GM18498 (cell line): ENCODE results near the gene ZHX3.

ENCODE experiments used
- ATAC-seq: cut with Tn5 transposase; IDR thresholded peaks from one replicate; pipeline ENCODE4 v1.9.1; 2021; ENCODE audit warnings: mild to moderate bottlenecking, moderate library complexity; ENCODE audit not compliant: unreplicated experiment

ZHX3 gene

DNA sequence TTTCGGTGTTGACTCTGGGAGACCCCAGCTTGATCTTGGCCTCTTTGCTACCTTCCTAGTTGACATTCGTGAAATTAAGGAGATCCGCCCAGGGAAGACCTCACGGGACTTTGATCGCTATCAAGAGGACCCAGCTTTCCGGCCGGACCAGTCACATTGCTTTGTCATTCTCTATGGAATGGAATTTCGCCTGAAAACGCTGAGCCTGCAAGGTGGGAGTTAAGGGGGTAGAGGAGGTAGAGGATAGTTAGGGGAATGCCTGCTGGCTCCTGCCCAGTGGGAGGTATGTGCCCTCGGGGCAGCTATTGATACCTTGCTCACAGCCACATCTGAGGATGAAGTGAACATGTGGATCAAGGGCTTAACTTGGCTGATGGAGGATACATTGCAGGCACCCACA lies 158.0 kb downstream of the ZHX3 start:
- ATAC-seq, result no peak

DNA sequence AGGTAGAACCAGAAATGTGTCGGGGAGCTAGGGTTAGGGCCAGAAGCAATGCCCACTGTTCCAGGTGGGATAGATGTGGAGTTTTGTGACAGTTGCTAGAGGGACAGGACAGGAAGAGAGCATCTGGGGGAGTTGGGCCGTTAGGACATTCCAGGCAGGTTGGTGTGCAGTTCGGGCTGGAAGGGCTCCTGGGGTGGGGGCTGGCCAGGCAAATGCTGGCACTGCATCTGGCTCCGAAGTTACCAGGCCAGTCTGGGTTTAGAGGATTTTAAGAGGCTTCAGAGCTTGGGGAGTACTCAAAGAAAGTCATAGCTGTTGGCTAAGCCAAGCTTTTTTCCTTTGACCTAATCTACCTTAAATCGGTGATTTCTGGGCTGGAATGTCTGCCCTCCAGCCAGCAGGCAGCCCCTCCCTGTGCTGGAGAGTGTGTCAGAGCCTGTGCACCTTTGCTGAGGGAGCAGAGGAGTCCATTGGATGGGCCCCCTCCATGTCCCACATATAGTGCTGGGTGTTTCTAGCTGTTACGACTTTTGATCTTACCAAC lies 159.4 kb downstream of the ZHX3 start:
- no peak for ATAC-seq

DNA sequence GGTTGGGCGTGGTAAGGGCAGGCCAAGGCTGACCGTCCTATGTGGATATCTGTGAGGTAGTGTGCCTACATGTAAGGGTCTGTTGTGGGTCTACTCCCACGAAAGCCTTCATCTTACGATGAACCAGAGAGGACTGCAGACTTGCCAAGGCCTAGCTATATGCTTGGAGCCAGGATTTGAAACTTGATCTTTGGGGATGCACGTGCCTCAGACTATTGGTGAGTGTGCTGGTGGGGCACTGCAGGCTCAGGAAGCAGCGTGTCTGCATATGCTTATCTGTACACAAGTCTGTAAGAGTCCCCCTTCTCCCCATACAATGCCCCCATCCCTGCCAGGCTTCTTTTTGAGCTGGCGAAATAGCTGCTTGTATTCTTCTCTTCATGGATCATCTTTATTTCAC lies 162.3 kb downstream of the ZHX3 start:
- no peak for ATAC-seq

DNA sequence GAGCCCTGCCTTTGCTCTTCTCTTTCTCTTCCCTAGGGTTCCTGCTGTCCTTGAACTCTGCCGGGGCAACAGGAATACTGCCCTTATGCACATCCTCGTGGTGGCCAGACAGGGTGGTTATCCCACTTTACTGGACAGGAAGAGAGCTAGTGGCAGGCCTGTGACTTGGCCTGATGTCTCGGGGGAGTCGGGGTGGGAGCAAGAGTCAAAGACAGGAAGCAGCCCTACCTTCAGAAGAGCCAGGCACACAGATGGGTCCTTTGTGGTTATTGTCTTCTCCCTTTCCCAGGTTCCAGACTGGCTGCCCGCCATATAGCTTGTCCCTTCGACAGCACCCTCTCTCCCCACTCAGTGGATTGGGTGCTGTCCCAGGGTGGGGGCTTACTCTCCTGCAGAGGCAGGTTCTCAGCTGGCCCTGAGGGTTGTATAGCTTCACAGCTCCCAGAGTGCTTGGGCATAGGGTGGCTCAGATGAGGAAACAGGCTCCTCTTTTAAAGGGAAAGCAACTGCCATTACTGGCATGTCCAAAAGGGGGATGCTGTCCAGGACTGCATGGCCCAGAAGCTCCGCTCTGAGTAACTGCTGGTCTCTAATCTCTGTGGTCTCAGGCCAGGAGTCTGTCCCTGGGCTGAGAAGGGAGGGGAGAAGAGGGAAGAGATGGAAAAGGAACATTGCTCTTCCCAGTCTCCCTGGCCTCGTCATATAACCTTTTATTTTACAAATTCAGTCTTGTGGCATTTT lies 162.9 kb downstream of the ZHX3 start:
- ATAC-seq, result no peak

DNA sequence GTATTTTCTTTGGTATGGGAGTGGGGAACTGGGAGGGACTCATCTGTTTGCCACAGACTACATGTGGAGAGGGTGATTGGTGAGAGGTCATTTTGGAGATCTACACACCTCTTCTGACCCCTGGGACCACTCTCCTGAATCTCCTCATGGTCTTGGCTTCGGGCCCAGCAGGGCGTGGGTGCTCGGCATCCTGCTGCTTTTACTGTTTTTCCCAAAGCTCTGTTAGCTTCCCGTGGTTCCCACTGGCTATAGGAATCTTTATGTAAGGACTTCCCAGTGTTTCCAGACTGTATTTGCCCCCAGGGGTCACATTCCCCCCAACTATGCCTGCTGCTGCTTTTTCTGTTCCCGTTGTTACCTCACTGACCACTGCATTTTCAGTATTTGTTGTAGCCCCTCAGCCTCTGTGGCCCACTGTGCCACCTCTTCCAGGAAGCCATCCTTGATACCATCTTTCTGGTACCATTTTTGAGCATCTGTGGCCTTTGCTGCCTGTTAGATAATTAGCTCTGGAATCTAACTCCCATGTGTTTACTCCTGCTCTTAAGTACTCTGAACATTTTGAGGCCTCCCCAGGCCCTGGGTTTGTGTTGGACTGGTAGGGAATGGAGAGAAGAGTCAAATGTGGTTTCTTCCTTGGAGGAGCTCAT lies 165.3 kb downstream of the ZHX3 start:
- ATAC-seq, result no peak

DNA sequence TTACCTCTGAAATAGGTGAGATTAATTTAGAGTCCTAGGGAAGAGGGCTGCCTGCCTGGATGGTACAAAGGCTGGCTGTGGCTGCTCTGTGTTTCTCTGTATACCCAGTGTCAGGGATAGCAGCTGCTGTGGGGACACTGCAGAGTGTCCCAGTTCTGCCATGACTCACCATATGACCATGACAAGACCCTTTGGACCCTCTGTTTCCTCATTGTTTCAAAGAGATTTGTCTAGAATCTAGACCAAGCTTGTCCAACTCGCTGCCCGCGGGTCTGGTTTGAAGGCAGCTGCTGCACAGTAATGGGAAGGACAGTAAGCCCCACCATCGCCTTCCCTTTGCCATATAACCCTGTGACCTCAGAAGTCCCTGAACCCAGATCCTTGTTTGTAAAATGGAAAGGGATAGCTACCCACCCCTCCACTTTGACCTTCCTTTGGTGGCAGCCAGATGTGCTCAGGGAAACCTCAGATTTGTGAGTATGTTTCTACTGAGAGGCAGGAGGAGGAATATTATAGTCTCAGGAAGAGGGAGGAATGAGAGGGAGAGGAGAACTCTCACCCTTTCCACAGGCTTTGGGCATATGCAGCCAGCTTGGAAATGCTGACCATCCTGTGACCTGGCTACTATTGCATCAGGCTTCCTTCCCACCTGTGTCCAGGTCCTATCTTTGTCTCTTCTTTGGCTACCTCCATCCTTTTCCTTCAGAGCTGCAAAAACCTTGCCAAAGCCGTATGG lies 166.2 kb downstream of the ZHX3 start:
- no peak for ATAC-seq

DNA sequence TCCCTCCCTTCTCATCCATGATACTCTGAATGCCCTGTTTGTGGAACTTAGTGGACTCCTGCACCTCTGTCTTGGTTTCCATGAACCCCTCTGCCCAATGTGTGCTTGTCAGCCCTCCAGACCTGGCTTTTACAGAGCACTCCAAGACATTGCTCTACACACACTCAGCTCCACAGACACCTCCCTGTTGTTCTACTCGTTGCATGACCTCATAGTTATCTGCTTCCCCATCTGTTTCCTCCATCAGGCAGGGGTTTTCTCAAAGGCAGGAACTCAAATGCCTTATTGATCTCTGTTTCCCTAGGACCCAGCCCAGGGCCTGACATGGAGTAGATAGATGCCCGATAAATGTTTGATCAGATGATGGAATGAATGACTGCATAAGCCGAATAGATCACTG lies 166.9 kb downstream of the ZHX3 start:
- no peak for ATAC-seq

DNA sequence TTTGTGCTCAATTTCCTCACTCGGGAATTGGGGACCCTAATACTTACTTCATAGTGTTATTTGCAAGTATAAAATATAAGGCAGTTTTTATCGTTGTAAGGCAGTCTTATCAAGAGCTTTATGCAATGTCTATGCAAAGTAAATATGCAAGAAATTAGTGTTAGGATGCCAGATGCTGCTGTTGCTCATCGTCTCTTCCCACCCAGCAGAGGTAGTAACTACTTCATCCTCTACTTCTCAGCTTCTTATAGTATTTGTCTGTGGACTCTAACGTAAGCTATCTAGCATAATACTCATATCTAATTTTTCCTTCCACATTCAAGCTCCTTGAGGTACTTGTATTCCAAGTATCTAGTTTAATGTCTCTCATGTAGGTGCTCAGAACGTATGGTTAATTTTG lies 168.6 kb downstream of the ZHX3 start:
- ATAC-seq, result no peak

DNA sequence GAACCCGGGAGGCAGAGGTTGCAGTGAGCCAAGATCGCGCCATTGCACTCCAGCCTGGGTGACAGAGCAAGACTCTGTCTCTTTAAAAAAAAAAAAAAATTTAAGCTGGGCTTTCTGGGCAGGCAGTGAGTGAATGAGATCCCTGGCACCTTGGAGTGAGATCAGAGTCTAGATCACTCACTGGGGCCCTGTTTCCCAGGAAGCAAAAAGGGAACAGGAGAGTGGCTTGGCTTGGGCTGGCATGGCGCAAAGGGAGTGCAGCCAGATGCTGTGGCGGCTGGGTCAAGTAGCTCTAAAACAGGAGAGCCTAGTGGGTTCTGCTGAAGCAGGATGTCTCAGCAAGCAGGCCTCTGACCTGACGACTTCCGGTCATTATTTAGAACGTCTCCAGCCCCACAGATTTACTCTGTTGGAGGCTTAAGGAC lies 169.8 kb downstream of the ZHX3 start:
- ATAC-seq, result no peak

DNA sequence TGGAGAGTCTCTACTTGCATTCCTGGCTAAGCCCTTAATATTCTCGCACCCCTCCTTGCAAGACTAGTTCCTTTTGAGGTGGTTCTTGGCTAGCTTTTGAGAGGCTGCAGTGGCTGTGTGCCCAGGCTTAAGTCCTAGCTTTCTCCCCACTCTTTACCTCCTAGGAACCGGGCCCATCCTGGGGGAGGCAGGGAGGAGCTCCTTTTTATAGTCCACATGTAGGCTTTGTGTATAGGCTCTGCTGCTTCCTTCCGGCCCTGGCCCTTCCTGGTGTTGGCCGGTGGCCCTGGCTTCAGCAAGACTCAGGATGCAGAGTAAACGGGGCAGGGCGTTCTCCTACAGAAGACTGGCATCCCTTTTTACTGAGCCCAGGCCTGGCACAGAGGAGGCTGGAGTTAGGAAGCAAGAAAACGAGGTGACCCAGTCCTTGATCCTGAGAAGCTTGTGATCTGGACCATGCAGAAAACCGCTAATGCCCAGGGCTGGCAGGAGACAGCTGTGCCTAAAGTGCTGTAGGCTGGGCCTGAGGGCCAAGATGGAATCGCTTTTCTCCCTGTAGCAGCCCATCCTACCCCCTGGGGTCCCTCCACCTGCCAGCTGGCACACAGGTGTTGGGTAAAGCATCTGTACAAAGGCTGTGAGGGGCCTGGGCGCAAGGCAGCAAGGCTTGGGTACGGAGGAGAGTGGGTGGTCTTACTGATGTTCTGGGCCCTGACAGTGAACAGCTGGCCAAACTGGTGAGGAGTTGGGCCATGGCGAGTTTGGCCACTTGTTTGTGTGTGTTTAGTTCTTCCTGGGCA lies 171.5 kb downstream of the ZHX3 start:
- no peak for ATAC-seq

DNA sequence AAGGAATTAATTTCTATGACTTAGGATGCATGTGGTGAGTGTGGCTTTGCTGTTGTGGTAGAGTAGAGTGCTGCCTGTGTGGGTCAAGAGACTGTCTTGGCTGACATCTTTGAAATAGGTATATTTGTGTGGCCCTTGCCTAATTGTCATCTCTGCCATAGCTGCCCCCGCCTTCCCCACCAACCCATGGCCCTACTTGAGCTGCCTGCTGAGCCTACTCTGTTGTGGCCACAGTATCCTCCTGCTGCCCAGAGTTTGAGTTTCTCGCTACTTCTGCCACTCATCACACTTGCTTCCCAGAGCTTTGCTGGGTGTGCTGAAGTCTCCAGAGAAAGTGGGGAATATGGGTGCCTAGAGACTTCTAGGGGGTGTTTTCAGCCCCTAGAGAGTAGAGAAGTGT lies 172.2 kb downstream of the ZHX3 start:
- no peak for ATAC-seq

DNA sequence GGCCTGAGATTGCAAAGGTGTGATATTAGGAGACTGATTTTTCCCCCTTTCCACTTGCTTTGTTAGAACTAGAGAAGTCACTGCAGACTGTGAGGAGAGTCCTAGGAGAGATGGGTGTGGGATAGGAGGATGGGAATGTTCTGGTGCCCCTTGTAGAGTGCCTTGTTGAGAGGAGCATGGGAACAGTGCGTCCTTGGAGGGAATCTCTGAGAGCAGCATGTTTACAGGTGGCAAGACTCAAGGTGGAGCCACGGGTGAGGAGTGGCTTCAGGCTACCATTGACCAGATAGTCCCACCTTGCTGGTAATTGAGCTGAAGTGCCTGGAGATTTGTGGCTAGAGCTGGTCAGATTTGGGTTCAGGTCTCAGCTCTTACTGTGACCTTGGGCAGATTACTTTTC lies 174.2 kb downstream of the ZHX3 start:
- ATAC-seq, result no peak

DNA sequence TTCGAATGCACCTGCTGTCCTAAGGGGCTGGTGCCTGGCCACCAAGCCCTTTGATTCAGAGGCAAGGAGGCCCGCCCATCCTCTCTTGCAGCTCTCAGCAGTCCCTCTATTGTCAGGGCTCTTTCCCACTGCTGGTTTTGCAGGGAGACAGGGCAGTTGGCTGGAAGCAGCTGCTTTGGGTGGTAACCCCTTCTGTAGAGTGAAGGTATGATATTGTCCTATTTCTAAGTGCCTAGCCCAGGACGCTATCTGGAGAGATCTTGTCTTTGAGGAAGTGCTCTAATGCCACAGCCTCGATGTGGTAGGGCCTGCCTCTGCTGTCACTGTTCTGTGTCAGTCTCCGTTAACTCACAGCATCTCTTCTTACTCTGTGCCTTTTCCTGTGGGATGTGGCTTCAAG lies 174.6 kb downstream of the ZHX3 start:
- peak; percentile 35 for ATAC-seq

DNA sequence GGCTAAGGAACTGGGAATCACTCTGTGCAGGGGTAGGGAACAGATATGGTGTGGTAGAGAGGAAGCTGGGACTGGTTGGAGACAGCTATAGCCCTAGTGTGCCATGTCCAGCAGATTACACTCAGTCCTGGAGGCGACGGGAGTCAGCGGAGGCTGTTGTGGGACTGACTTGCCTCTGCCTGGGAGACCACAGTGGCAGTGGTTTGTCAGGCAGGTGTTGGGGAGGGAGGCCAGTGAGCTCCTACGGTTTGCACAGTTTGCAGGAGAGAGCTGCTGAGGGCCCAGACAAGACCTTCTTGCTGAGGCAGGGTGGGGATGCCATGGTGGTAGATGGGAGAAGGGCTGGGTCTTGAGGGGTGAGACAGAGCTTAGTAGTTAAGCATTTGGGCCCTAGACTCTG lies 175.3 kb downstream of the ZHX3 start:
- ATAC-seq, result no peak

DNA sequence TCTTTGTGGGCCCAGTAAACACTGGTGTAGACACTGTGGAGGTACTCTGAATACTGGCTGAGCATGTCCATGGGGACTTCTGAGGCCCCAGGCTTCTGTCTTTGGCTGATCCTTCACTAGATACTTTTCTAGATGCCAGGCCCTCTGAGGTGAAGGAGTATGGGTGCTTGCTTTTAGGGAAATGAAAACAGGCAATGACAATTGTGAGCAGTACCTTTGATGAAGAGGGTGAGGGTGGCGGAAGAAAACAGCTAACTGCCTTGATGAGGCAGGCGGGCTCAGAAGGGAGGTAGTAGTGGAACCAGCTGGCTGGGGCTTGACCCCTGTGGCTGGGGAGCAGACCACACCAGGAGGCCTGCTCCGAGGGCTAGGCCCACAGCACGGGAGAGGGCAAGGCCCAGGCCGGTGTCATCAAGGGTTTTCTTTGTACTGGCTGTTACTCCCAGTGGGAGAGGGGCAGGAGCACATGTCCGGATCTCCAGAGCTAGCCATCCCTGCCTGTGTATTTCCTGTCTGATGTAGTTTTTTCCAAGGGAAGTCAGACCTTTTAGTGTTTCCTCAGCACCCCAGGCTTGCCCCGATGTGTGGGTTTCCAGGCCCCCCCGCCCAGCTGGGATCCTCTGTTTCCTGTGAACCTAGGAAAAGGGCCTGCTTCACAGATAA lies 176.2 kb downstream of the ZHX3 start:
- no peak for ATAC-seq

DNA sequence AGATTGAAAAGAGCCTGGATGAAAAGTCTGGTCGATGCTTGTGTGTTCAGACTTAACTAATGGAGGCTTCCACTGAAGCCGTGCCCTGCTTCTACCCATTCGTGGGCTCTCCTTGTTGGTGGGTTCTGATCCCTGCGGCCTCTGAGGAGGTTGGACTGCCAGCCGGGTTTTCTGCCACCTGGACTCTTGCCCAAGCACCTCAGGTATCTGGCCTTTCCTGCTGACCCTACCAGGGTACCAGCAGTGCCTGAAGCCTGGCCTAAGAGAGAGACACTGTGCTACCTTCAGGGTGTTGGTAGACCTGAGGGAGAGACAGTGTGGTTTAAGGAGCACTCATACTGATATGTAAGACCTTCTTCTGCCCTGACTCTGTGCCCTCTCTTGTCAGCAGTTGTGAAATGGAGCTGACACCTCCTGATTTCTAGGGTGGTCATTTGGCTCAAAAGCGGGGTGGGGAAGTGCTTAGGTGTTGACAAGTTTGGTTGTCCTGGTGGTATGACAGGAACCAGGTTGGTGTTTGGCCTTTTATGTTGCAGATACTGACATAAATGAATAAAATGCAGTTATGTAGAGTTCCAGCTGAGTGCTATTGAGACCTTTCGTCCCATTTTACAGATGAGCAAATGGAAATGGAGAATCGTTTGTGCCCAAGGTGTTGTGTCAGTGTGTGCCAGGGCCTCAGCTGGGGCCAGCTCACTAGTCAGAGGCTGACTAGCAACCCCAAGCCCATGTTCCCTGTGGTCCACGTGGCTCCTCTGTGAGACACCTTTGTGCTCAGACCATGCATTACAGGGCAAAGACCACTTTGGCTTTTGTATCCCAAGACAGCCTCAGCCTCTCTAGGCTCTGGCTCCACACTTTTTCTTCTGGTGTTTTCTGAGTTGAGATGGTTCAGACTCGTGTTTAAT lies 177.1 kb downstream of the ZHX3 start:
- ATAC-seq, result no peak

DNA sequence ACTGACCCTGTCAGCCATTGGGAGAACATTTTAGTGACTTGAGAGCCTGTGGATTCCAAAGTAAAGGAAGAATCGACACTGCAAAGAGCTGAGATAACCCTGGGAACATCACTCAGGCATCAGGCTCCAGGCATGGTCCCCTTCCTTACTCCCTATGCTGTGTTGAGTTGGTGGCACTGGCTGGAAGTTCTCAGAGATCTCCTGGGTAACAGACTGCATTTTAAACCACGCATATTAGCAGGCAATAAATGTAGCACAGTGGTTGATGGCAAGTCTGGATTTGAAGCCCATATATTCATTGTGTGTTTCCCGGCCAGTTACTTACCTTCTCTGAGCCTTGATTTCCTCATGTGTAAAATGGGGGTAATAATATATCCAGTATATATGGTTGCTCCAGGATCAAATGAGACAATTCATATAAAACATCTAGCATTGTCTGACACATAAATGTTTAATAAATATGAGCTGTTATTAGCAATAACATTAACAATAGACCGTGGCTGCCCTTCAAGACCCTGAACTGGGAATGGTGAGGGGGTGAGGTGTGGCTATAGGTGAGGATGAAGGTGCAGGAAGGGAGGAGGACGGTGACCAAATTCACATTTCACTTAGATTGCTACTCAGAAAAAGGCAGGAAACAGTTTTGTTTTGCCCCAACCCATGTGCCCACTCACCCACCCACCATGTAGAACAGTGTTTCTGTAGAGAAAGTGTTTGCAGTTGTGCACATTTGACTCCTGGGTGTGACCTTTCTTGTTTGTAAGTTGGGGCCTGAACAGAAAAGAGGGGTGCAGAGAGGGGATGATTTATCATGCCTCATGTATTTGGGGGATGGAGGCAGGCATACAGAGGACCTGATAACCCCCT lies 178.1 kb downstream of the ZHX3 start:
- no peak for ATAC-seq

DNA sequence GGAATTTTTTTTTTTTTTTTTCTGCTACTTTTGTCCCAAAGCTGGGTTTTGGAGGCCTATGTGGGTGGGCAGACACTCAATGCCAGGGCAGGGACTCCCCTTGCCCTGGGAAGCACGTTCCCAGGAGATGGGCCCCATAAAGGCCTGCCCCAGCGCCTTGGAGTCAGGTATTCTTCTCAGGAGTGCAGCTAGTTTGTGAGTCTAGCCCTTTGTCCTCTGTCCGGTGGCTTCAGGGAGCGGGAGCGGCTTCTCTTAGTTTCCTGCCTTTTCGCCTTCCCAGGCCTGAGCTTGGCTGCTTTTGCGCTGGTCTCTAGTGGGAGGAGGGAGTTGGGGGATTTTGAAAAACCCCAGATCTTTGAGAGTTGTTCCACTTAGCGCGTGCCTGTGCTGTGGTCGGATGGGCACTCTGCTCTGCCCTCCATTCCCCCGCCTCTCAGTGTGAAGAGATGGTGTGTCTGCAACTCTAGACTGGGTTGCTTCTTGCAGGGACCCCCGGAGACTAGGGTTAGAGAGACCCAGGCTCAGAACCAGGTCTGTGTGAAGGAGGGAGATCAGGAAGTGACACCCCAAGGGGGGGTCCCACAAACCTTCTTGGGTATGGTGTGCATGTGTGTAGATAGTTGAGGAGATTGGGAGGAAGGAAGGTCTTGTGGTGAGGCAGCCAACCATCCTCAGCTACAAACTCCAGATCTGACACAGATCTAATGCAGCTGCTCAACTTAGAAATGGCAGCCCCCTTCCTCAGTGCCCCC lies 178.9 kb downstream of the ZHX3 start:
- ATAC-seq, result no peak
